HG03175 (cell line): Measurements from ENCODE around the gene MAML2.
A peak's percentile ranks its signal among the peaks of the same experiment; 100 is the strongest.

Experiments used
- ATAC-seq: cut with Tn5 transposase; IDR thresholded peaks from one replicate; pipeline ENCODE4 v1.9.1; 2021; ENCODE audit warnings: mild to moderate bottlenecking, moderate library complexity; ENCODE audit not compliant: unreplicated experiment

The MAML2 gene

DNA sequence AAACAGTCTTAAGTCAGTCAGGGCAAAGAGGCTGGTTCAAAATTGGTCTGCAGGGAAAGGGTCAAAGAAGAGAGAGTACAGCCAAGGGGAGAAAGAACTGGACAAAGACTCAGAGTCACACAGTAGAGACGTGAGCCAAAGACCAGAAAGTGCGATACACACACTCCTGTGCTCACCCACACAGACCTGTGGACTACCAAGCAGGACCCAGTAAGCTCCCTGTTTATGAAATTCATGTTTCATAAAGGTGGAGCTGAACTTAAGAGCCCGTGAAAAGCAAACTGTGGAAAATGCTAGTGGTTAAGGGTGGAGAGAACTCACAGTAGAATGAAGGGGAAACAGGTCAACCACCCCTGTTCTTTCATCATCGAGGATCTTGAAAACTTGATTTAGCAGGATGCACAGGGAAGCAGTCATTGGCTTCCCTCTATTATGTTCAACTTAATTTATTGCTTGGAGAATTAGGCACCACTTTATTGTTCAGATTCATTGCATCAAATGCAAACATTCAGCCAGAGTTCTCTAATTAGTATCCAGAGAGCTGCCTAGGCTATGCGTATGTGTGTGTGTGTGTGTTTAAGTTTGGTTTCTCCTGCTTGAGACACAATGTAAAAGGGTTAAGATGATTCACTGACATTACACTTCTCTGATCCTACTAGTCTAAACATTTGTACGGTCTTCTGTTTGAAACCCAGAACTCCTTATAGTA is 258.2 kb downstream of the MAML2 start:
- ATAC-seq, result no peak

DNA sequence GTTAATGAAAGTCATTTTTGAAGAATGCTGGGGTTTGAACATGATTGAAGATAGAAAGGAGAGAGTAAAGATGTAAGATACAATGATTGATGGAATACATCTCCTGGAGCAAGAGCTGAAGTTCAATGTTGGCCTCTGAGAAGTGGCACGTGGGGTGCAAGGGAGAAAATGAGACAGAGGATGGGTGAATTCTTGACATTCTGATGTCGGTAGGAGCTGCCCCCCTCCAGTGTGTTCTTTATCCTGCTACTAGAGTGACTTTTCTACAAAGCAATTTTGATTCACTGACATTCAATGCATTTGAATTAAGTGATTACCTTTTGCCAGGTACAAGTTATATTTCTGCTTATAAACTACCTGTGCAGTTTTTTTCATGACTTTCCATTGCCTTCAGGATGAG is 260.1 kb downstream of the MAML2 start:
- no peak for ATAC-seq

DNA sequence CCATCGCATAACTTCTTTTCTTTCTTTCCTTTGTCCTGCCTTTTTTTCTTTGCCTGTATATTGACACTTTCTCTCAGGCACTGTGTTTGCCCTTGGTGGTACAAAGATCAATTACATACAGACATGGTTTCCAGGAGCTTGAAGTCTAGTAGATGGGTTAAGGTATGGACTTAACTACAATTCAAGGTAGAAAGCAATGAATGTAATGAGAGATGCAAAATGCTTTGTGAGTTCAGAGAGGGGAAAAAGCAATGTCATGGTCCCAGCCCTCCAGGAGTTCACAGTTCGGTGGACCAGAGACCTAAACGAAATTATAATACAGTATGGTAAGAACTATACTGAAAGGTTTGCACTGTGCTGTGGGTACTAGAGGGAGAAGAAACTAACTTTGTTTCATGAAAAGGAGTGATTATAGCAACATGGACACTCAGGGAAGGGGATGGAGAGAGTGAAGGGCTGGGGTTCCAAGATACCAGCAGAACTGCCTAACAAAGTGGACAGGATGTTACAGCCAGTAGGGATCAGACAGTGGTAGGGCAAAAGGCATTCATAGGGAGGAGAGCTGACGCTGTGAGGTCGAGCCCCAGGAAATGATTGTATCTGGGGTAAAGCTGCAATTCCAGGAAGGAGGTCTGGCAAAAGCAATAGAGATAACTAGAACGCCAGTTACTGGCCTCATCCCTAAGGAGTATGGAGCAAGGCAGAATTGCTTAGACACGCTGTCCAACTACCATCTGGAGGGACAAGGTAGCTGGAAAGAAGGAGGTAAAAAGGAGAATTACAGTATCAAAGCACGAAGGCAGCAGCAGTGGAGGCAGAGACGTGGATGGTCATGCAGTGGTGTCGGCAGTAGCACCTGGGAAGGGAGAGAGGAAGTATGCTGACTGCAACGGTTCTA is 260.7 kb downstream of the MAML2 start:
- ATAC-seq, result no peak

DNA sequence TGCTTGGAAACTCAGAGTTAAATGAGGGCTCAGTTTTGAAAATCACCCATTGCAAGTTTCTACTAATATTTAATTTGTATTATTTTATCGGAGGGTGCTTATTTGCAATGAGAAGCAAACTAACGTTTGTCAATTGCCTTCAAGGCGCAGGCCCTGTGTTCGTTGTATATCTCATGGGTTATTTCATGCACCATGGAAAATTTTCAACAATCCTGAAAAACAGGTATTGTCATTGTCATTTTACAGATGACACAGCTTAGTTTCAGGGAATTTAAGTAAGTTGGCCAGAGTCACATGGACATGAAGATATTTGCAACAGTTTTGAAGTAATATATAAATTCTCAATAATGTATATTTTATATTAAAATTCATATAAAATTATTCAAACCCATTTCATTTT is 261.4 kb downstream of the MAML2 start:
- ATAC-seq, result no peak

DNA sequence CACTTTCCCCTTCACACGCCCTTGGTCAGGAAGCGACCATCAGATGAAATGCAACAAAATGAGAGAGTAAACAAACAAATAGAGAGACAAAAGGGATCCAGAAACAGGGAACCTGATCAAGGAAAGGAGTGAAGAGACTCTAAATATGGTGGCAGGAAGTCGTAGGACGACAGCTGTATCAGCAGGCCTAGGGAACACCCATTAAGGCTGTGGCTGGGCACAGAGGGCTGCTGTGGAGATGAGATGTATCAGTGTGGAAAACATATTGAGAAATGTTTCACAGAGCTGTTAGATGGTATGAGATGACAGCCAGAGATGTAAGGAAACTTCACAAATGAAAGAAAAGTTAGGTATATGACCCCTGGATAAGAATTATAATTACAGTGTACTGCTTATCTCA is 263.3 kb downstream of the MAML2 start:
- ATAC-seq, result no peak

DNA sequence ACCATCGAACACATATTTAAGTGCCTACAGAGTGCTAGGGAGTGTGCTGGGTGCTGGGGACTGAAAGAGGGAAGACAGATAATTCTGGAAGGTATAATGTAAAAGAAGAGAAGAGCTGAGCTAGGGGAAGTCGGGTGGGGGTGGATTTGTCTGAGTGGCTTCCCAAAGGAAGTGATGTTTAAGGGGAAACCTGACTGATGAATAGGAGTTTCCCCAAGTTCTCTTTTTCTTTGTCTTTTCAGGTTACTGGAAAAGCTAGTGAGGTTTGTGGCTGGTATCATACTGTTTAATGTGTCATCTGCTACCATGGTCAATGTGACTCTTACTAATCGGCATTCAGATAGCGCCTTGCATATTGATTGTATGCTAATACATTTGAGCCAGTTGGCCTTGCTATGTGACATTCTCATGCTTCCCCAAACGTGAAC is 267.4 kb downstream of the MAML2 start:
- peak; percentile 64 for ATAC-seq

DNA sequence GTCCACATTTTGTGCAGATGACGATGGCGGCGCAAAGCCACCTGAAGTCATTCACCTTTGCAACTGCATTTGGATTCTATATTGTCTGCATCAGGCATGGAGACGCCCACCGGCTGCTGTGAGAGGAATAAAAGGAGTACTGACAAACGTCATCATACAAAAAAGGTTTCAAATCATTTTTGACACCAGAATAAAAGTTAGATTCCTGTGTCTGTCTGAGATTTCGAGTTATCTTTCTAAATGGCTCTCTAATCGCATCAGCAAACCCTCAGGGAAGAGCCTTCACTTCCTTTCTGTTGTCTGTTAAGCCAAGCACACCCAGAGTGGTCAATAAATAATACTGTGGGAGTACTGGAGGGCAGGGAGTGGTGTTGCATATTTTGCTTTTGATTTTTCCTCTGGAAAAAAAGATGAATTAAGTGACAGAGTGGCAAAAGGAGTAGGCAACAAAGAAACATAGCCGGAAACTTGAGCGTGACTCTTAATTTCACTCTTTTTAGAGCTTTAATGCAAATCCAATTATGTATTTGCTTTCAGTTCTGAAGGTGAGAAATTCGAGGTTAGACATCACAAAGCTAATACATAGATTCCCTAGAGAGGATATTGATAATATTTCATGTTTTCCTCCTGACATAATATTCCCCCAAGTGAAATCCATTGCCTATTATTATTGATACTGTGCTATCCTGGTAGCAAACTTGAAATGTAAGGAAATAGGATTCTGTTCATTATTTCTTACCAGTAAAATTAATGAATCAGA is 268.3 kb downstream of the MAML2 start:
- peak; percentile 60 for ATAC-seq

DNA sequence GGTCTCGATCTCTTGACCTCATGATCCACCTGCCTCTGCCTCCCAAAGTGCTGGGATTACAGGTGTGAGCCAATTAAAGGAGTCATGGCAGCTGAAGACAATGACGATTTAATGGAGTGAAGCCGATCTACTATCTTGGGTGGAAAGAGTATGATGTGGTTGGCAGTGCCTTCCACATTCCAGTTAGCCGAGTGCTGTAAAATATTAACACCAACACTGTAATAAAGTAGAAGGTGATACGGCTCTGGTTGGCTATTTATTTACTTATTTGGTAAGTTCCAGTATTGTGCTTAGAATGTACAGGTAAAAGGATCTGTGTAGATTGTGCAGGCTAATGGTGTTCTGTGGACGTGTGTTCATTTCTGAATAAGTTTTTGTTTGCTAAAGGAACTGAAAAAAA is 269.5 kb downstream of the MAML2 start:
- no peak for ATAC-seq

DNA sequence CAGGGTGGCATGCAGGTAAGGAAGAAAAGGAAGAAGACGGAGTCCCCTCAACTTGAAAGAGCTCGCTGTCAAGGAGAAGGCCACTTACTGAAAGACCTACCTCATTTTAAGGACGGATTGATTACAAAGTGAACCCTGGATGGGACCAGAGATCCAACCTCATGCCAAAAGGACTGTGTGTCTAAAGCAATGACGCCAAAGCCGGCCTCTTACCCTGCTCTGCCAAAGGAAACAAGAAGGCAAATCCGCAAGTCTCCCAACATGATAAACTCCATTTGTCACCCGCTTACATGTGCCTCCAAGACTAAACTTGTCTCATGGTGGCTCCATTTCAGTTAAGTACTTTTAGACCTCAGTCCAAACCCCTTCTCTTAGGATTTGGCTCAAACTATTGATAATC is 270.4 kb downstream of the MAML2 start:
- ATAC-seq, result no peak

DNA sequence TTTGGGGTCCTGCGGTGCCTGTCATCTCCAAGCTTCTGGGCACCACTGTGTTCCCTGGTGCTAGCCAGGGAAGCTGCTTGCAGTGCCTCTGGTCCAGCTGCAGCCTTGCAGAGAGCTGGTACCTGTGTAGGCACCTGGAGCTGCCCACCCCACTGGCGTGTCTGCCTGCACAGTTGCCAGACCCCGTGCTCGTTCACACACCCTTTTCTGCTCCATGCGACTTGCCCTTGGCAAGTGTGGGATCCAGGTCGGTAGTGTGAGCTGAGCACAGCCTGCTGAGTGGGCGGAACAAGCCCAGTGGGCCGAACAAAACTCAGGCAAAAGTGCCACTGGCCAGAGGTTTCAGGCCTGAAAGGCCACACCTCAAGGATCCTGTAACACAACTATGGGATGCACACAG is 272.5 kb downstream of the MAML2 start:
- no peak for ATAC-seq

DNA sequence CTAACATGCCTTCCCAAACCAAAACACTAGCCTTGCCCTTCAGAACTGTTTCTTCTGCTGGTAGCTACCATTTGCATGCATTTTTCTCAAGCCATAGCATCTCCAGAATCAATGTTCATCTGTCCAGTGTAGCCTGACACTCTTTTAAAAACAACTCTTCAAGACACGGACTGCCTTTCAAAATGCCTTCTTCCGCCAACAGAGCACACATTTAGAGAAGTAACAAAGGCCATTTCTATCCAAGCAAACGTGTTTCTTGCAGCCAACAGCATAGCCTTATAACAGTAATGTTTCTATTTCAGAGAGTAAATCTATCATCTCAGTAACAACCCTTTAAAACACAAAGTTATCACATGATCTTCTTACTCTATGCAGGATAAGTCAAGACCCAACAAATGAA is 275.8 kb downstream of the MAML2 start:
- no peak for ATAC-seq

DNA sequence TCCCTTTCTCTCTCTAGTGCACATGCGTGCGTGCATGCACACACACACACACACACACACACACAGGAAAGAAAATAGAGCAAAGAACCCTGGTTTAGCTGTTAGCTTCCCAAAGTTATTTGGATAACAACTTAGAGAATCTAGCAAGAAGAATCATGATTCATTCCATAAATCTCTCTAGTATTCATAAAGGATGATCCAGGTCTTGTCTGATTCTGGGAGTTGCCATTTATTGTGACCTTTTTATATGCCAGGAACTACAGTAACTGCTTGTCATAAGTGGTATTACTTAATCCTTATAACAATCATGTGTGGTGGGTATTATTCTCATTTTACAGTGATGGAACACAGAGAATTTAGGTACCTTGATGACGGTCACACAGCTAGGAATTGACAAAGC is 277.6 kb downstream of the MAML2 start:
- no peak for ATAC-seq

DNA sequence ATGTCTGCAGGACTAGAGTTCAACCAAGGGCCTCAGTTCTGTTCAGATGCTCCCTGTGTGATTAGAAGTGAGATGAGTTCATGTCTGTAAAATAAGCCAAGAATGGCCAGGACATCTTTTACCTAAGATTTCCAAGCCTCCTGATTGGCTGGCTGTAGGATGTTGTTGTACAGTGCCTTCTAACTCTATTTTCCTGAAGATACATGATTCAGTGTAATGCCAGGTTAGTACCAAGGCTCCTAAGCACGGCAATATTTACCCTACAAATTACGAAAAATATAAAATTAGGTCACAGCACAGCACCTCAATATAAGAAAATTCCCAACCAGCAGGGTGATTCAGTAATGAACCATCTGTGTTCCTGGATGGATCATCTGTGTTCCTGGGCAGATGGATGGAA is 279.1 kb downstream of the MAML2 start:
- no peak for ATAC-seq

DNA sequence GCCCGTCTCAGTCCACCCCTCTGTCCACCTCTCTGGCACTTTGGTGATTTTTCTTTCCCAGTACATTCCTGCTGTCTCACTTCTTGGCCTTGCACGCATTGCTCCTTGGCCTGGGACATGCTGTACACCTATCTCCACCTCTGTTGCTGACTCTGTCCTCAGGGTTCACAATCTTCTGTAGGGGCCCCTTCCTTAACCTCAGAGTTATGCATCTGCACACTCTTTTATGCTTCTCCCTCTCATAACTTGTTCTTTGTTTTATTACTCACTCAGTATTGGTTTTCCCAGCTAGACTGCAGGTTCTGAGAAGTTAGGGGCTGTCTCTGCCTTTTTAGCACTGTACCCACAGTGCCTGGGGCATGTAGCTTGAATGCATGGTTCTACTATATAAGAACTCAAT is 279.9 kb downstream of the MAML2 start:
- ATAC-seq, result no peak

DNA sequence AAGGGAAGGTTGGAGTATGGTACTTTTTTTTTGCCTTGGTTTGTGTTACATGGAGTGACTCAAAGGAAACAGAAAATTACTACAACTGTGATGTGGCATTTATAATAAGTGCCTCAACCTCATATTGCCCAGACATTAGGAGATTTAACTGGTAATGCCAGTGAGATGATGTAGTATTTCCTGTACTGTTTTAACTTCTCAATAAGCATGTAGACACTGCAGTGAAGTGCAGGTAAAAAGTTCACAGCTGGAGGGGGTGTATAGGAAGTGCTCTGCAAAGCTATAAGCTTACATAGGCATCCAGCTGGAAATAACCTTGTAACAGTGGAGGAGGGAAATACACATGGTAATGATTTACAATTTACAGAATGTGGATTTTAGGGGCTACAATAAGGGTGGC is 280.9 kb downstream of the MAML2 start:
- peak; percentile 84 for ATAC-seq

DNA sequence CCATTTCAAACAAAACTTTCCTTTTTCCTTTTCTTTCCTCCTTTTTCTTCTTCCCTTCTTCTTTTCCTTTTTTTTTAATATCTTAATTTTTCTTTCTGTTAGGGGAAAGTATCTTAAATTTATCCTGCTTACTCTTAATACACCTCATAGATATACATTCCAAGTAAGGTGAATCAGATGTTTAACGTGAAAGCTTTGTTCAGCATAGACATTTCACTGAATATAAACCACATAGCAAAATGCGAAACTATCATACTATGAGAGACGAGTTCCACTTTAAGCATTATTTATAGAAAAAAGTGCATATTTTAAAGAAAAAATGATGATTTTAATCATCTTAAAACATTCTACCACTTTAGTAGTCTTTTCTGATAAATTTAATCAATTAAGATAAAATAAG is 281.3 kb downstream of the MAML2 start:
- no peak for ATAC-seq

DNA sequence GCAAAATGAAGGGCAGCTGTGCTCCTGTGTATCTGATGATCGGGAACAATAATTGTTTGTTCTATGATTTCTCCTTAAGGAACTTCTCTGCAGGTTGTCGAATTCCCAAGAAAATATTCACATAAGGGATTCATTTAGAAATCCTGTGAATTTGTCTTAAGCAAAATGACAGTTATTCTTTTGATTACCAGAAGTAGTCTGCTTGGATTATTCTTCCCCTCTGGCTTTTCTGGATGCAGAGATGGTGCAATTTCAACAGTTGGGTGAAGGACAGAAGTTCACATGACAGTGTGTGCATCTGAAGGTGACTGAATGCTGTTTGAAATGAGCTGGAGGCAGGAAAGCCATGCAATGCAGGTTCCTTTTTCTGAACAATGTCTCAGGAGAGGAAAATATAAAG is 281.9 kb downstream of the MAML2 start:
- ATAC-seq, result no peak

DNA sequence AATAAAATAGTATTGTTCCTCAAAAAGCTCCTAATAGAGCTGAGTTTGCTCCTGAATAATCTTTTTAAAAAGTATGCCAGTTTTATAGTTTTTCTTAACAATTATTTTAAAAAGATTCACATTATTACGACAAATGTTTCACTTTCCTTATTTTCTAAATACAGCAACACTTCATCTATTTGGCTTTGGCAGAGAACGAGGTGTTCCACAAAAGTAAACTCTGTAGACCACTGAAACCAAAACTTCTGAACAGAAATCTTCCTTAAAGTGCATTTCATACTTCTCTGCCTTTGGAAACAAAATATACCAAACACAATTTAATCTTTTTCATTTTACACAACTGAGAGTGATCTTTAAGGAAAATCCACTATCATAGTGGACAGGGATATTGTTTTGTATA is 285.5 kb downstream of the MAML2 start:
- no peak for ATAC-seq

DNA sequence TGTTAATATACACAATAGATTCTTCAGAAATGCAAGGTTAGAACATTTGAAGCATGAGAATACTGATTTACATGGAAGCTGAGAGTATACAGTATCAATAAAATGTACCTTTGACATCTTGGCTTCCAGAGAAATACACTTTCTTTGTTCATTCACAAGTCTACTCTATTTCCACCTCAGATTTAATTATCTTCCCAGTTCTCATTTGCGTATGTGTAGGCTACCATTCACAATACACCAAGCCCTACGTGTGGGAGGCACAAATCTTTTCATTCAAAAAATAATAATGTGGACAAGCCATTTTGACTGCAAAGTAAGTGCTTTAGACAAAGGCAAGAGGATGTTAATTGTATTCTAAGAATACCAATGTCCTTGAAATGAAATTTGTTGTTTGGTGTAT is 286.4 kb downstream of the MAML2 start:
- ATAC-seq, result no peak

DNA sequence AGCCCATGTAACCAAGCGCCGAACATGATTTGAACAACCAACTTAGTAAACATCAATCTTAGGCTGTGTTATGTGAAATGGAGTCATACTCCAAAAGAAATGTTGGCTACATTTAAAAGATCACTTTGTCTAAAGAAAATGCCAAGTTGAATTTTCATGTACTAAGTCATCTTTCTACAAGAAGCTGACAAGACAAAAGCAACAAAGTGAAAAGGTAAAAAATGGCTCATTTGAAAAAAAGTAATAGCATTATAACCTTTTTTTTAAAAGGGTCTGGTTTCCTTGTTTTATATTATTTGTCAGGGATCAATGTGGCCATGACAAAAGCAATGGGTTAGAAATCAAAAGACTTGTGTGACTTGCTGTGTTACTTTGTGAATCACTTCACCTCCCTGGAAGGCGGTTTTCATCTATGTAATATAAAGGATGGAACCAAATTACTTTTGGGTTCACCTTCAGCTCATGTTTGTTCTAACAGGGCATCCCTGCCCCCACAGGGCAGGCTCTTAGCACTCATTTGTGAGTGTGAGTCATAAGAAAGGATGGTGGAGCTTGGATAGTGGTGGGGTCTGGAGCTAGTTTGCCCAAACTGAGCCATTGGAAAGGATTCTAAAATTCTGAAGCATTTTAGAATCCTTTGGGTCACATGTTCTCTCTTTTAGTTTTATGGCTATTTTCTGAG is 287.1 kb downstream of the MAML2 start:
- no peak for ATAC-seq
